Measurements from ENCODE around the gene SOX11.

The SOX11 gene

DNA sequence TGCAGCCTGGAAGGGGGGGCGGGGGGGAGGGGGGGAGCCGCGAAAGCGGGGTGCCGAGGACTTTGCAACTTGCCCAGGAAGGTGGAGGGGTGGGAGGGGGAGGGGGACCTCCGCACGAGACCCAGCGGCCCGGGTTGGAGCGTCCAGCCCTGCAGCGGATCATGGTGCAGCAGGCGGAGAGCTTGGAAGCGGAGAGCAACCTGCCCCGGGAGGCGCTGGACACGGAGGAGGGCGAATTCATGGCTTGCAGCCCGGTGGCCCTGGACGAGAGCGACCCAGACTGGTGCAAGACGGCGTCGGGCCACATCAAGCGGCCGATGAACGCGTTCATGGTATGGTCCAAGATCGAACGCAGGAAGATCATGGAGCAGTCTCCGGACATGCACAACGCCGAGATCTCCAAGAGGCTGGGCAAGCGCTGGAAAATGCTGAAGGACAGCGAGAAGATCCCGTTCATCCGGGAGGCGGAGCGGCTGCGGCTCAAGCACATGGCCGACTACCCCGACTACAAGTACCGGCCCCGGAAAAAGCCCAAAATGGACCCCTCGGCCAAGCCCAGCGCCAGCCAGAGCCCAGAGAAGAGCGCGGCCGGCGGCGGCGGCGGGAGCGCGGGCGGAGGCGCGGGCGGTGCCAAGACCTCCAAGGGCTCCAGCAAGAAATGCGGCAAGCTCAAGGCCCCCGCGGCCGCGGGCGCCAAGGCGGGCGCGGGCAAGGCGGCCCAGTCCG lies 540 bp downstream of the SOX11 start:
- no peak for DNase-seq

DNA sequence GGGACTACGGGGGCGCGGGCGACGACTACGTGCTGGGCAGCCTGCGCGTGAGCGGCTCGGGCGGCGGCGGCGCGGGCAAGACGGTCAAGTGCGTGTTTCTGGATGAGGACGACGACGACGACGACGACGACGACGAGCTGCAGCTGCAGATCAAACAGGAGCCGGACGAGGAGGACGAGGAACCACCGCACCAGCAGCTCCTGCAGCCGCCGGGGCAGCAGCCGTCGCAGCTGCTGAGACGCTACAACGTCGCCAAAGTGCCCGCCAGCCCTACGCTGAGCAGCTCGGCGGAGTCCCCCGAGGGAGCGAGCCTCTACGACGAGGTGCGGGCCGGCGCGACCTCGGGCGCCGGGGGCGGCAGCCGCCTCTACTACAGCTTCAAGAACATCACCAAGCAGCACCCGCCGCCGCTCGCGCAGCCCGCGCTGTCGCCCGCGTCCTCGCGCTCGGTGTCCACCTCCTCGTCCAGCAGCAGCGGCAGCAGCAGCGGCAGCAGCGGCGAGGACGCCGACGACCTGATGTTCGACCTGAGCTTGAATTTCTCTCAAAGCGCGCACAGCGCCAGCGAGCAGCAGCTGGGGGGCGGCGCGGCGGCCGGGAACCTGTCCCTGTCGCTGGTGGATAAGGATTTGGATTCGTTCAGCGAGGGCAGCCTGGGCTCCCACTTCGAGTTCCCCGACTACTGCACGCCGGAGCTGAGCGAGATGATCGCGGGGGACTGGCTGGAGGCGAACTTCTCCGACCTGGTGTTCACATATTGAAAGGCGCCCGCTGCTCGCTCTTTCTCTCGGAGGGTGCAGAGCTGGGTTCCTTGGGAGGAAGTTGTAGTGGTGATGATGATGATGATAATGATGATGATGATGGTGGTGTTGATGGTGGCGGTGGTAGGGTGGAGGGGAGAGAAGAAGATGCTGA lies 1.4 kb downstream of the SOX11 start:
- no peak for DNase-seq

DNA sequence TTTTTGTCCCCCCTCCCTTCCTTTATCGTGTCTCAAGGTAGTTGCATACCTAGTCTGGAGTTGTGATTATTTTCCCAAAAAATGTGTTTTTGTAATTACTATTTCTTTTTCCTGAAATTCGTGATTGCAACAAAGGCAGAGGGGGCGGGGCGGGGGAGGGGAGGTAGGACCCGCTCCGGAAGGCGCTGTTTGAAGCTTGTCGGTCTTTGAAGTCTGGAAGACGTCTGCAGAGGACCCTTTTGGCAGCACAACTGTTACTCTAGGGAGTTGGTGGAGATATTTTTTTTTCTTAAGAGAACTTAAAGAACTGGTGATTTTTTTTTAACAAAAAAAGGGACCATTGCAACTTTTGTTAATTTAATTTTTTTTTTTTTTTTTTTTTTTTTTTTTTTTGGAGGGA lies 2.1 kb downstream of the SOX11 start:
- no peak for DNase-seq

DNA sequence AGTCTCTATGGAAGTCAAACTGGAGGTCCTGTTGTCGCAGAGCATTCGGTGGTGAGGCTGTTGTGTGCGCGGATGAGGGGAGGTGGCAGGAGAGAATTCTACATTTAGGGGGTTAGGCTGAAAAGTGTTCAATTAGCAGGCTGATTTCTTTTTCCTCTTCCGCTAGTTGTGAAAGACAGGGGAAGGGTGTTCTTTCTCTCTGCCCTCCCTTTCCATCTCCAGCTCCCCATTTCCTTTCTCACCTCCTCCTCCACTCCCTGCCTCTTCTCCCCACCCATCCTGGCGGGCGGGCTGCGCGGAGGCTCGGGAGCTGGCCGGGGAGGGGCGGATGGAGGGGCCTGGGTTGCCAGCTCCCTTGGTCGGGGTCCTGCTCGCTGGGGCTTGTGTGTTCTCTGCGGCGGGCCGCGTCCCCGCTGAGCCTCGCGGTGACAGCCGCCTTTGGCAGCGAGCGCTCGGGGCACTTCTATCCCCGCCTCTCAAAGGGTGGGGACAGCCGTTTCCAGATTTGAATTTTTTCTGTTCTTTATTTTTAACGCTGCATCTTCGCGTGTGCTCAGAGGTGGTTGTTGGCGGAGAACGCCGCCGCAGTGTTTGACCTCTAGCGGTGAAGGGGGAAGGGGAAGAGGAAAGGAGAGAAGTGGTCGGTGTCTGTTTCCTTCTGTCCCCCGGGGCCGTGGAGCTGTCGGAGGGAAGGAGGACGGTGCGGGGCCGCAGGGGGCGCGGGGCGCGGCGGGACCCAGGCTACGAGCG lies 3.6 kb downstream of the SOX11 start:
- no peak for DNase-seq

DNA sequence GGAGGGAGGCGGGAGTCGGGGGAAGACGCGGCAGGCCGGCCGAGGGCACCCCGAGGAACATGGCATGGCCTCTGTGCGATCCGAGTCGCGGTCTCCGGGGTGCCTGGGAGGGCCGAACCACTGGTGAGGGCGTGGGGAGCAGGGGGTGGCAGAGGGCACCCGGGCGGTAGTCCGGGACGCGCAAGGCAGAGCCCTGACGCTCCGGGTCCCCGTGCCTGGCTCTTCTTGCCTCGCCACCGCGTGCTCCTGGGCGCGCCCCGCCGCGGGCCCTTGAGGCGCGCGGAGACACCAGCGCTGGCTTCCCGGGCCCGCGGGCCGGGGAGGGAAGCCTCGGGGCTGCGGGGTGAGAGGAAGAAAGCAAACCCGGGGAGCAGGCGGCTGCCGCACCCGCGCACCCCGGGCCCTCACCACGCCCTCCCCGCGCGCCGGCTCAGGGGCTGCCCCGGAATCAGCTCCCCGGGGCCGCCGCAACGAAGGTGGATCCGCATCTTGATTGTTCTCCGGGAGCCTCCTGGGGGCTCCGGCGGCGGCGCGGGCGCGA lies 4.3 kb downstream of the SOX11 start:
- DNase-seq: no peak

DNA sequence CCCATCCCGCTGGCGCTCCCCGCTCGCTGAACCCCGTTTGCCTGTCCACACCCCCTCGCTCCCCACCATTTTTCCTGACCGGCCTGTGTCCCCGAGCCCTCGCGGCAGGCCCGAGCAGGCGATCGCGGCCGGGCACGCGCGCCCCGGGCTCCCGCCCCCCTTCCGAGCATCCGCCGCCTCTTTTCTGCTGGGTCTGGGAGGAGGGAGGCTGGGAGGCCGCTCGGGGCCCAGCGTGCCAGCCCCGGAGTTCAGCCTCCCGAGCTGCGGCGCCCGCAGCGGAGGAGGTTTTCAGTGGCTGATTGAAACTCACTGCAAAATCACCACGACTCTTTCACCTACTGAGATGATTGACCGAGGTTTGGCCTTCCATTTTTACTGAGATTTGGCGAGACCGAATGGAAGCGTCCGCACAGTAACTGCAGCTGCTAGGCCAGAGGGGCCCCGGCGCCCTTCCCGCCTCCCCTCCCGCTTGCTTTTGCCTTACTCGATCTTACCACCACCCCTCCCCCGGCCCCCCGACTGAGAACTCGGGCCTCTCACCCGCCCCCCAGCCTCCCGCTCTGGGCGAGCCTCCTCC lies 4.8 kb downstream of the SOX11 start:
- DNase-seq: no peak

DNA sequence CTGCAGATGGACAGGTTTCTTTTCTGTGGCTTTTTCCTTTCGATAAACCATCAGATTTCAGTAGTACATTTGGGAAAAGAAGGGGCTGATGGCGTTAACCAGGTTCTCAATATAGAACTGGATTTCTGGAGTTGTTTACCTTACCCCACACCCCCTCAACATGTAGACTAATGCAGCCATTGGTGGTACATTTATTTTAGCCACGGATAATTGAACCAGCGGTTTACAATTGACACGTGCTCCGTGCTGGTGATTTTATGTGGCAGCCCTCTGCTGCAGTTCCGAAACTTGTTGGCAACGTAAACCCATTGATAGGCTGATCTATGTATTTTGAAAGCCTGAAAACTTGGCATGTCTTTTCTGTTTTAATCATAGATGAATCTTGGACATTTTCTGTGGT lies 5.4 kb downstream of the SOX11 start:
- no peak for DNase-seq

DNA sequence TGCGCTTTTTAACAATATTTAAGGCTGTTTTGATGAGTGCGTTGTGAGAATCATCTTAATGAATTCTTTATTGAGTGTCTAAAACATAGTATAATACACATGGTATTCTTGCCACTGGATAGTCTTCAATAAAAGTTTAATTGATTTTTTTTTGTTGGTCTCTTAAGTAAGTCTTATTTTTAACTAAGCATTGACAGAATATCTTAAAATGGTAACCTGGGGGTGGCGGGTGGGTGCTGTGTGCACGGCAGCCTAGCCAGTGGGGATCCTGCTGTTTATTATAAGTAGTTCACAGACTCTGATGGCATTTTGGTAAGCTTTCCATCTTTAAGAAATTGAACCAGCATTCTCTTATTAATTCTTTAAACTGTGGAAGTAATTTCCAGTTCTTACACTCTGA lies 6.0 kb downstream of the SOX11 start:
- no peak for DNase-seq

DNA sequence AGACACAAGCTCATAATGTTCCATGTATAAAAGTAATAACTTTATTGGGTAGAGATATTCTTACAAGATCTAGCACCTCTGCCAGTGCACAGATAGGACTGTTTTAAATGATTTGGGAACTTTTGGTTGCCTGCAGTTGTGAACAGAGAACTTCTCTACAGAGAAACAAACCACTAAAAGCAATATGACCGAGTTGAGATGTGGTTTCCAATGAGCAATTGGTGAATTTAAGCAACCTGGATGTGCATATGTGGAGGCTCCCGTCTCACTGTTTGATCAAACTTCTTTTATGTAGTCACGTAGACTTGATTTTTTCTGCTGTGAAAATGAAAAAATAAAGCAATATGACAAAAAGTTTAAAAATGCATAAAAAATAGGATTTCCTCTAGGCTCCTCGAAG lies 7.8 kb downstream of the SOX11 start:
- DNase-seq: no peak

DNA sequence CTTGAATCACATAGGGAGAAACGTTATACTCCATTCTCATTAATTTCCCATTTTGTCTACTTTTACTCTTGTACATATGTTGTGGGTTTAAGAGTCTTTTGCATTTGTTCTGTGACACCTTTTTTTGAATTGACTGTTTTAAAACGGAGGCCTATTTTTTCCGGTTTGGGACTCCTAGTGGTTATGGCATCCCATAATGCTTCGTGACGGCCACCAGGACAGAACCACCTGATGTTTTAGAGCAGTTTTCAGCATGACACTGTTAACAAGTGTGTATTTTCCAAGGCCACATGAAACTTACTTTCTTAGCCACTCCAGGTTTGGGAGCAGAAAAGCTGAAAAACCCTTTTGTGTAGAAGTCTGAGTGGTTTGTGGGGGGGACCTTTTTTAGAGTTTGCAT lies 8.4 kb downstream of the SOX11 start:
- no peak for DNase-seq

DNA sequence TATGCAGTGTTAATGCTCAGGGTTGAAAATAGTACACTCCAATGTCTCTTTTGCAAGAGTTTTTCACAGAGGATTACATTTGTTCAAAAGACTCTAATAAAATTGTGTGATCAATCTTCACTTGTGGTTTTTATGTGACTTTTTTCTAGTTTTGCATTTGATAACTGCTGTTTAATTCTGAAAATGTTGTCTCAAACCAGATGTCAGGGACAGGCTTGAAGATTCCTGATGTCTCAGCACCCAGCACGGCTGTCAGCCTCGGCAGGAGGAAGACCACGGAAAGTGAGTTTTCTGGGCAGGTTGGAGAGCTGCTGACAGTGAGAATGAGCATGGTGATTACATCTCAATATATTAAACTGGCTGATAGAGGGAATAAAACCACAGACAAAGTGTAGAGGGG lies 9.1 kb downstream of the SOX11 start:
- DNase-seq: no peak

DNA sequence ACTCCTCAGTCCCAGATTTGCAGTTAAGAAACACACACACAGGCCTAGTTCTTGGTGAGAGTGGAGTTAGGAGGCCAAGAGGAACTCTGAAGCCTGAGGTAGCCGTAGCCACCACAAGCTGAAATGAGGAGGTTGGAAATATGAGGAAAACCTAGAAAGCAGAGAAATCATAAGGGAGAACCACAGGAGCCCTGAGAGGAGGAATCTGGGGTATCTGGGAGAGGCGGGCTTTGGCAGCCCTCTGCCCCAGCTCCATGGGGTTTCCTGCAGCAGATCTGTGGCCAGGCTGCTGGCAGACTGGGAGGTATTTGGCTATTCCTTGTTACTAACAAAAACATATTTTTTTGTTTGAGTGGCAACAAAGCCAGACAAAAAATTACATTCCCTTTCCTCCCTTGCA lies 11.0 kb downstream of the SOX11 start:
- DNase-seq: no peak

DNA sequence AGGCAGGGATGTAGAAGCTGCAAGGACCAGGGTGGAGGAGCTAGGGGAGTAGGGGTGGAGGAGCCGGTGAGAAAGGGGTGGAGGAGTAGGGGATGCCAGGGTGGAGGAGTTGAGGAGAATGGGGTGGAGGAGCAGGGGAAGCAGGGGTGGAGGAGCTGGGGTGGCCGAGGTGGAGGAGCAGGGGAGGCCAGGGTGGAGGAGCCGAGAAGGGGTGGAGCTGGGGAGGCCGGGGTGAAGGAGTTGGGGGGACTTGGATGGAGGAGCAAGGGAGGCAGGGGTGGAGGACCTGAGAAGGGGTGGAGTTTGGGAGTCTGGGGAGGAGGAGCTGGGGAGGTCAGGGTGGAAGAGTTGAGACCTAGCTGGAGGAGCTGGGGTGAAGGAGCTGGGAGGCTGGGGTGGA lies 13.3 kb downstream of the SOX11 start:
- no peak for DNase-seq

DNA sequence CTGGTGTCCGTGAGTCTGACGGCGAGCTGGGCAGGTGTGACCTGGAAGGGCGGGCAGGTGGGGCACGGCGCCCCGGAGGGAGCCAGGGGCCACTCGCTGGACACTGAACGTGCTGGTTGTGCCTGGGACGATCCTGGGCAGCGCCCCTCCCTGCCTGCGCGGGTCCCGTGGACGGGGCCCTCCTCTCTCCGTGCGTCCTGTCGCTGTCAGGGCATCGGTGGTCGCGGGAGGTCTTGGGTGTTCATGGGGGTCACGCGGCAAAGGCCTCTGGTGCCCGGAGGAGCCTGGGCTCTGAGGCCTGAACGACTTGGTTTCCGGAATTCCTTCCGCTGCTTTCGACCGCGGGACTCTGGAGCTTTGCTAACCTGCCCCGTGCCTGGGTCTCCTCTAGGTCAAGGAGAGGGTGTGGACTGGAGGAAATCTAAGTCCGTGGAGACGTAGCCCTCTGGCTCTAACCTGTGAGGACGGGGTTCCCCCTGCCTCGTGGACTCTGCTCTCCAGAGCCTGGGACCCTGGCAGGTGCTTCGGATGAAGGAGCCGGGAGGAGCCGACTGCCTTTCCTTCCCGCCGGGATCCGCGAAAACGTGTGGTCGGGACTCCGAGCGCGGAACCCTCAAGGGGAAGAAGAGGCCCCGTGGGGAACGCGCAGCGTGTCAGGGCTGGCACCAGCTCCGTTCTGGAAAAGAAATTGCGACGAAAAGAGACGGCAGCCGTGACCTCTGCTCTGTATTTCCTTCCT lies 14.7 kb downstream of the SOX11 start:
- no peak for DNase-seq

DNA sequence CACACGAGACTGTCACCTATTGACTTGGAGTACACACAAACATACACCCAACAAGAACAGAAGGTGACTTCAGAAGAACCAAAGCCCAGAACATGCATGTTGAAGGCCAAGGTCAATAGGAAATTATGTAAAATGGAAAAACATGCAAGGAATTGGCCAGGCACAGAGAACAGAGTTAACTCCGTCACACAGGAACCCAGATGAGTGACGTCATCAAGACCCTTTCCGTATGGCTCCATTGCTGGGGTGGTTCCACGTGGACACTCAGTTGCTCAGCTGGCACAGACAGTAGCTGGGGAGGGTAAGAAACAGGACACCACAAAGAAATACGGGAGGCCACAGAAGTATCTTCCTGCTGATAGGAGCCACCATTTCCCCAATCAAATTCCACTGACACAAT lies 18.4 kb downstream of the SOX11 start:
- no peak for DNase-seq

DNA sequence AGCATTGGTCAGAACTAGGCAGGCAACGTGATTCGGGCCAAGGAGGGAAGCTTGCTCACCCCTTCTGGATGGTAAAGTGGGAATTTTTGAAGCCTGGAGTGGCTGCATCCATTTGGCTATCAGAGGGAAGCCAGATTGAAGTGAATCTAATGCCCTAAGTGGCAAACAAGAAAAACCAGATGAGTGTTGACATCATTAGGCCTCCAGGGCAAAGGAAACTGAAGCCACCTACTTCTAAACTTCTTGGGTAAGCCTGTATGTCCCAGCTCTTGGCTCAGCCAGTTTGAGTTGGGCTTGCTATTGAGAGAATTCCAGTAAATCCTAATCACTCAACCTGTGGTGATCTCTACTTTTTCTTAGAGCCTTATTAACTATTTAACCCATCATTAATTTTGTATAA lies 20.9 kb downstream of the SOX11 start:
- DNase-seq: no peak

DNA sequence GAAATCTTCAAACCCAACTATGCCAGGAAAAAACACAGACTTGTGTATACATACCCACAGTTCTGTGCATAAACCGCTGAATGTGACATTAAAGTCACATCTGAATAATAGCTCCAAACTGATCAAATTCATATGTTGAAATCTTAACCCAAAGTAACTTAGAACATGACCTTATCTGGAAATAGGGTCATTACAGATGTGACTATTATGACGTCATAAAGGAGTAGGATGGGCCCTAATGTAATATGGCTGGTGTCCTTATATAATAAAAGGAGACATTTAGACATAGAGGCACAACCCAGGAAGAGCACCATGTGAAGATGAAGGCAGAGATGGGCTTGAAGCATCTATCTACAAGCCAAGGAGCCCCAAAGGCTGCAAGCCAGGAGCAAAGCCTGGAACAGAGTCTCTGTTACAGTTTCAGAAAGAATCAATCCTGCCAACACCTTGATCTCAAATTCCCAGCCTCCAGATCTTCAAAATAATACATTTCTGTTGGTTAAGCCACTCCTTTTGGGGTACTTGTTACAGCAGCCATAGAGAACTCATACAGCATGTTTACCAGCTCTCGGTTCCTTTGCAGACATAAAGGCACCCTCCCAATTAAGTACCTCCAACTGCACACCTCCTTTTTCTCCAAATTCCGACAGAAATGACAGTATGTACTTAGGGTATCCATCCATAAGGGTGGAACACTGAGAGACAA lies 27.6 kb downstream of the SOX11 start:
- no peak for DNase-seq

DNA sequence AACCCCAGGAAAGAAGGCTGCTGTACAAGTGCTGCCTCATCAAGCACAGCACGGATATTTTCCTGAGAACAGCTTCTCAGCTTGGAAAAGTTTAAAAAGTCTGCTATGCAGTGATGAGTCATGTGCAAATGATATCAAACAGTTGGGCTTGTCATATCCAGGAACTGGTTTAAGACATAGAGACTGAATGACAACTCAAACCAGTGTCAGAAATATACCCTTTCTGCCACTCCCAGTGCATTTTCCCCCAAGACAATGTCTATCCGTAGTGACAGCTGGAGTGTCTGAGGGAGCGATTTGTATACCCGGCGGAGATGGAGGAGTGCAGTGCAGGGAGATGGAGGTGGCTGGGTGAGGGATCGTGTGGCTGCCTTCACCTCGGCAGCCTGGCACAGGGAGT lies 28.2 kb downstream of the SOX11 start:
- no peak for DNase-seq

DNA sequence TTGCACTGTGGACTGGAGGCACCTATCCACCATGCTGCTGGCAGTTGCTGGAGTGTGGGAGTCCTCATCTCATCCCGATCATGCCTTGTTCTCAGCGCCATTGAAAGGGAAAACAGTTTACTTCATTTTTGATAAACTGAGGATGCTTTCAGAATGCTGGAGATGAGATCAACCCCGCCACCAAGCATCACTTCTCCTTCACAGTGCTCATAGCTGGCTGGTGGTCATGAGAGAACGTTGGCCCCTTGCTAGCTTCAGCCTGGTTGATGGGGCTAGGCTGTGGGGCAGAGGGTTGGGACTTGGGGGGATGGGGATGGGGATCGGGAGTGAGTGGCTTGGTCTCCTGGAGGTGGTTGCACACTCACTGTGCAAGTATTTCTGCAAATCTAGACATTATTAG lies 30.1 kb downstream of the SOX11 start:
- no peak for DNase-seq

DNA sequence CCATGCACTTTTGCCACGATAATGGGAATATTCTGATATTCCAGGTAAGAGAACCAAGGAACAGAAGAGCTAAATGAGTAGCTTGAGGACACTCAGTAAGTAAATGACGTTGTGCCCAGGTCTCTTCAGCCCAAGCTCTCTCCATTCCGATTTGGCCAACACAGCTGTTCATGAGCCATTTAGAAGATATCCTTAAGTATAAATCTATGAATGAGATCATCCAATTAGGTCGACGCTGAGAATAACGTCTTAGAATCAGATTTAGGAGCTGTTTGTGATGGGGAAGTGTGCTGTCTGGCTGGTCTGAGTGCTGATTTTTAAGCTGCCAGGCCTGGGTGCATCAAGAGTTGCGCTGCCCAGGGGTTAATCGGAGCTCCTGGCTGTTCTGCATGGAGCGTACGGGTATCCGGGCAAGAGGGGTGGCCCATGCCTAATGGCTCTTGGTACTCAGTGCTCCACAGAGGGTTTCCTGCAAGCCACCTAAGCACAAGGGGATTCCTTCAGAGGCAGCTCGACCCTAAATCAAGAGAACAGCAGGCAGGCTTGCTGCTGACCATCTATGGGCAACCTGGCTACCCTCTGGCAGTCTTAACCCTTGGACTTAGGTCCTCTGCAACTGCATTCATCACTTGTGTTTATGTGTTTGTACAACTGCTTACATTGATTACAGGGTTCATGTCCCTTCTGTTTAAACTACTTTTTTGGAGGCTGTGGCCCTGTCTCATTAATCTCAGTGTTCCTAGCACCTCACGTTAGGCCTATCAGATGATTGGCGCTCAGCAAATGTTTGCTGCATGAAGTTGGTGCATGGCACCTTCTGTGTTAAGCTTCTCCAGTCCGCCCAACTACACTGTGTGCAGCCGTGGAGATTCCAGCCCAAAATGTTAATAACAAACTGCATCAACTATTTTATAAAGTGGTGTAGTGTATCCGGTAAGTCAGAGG lies 31.9 kb downstream of the SOX11 start:
- DNase-seq: no peak

DNA sequence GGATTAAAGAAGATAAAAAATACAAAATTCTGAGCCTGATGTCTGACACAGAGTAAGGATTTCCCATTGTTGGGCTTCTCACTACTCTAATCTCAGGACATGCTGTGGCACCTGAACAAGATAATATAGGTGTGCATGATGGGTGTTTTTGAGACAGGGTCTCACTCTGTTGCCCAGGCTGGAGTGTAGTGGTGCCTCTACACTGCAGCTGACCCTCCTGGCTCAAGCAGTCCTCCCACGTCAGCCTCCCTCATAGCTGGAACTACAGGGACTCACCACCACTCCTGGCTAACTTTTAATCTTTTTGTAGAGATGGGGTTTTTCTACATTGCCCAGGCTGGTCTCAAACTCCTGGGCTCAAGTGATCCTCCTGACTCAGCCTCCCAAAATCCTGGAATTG lies 32.9 kb downstream of the SOX11 start:
- DNase-seq: no peak
